Cardiac fibroblast (primary cell): ENCODE data around the gene GSTK1.

ENCODE experiments used
- DNase-seq, 2 donors: peaks; one replicate each; pipeline versions ENCODE4 v3.0.0 to v3.0.0-alpha.2; 2010; ENCODE audit warnings: low read depth in 2 of 2
- H3K4me3 ChIP-seq, 2 donors: replicated peaks in 1 of 2; 1 replicate in 1 of 2; 2 replicates in 1 of 2; pipeline ENCODE4 v1.5.1; 2011; ENCODE audit warnings: low read depth in 2 of 2, low read length in 2 of 2, mild to moderate bottlenecking in 2 of 2, moderate library complexity in 1 of 2
- TF ChIP-seq, protein P1 (sequence below): IDR thresholded peaks from one replicate; pipeline ENCODE4 v1.5.1; 2011; ENCODE audit warnings: low read depth, mild to moderate bottlenecking, low read length, inconsistent platforms

Gene GSTK1

DNA sequence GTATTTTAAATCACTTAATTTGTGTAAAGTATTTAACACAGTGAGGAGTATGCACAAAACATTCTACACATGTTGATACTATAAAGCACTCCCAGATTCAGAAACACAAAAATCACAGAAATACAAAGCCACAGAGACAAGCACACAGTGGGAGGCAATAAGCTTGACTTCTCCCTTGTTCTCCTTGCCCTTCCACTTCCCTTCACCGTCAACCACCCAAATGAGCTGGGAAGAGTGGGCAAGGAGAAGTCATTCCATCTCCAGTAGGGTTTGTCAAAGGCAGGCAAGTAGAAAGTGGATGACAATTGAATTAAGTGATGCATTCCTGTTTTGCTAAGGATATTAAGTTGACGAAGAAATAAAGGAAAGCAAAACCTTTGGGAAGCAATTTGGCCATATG, 17.3 kb downstream of the GSTK1 start:
- H3K4me3 ChIP-seq, result no peak overlapping the region
- DNase-seq, result no peak
- TF ChIP-seq, protein P1, sequence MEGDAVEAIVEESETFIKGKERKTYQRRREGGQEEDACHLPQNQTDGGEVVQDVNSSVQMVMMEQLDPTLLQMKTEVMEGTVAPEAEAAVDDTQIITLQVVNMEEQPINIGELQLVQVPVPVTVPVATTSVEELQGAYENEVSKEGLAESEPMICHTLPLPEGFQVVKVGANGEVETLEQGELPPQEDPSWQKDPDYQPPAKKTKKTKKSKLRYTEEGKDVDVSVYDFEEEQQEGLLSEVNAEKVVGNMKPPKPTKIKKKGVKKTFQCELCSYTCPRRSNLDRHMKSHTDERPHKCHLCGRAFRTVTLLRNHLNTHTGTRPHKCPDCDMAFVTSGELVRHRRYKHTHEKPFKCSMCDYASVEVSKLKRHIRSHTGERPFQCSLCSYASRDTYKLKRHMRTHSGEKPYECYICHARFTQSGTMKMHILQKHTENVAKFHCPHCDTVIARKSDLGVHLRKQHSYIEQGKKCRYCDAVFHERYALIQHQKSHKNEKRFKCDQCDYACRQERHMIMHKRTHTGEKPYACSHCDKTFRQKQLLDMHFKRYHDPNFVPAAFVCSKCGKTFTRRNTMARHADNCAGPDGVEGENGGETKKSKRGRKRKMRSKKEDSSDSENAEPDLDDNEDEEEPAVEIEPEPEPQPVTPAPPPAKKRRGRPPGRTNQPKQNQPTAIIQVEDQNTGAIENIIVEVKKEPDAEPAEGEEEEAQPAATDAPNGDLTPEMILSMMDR, result no peak

GRCh38 chr7:143281529-143281928, 18.3 kb downstream of the GSTK1 start:
- H3K4me3 ChIP-seq, result no peak overlapping the region
- no peak for DNase-seq
- TF ChIP-seq, protein P1, result no peak

GRCh38 chr7:143282124-143282523, 18.9 kb downstream of the GSTK1 start:
- no peak for DNase-seq
- H3K4me3 ChIP-seq, result no peak overlapping the region
- TF ChIP-seq, protein P1, result no peak

GRCh38 chr7:143283381-143283780, 20.1 kb downstream of the GSTK1 start:
- H3K4me3 ChIP-seq, result no peak overlapping the region
- DNase-seq, result no peak
- TF ChIP-seq, protein P1, result no peak

DNA sequence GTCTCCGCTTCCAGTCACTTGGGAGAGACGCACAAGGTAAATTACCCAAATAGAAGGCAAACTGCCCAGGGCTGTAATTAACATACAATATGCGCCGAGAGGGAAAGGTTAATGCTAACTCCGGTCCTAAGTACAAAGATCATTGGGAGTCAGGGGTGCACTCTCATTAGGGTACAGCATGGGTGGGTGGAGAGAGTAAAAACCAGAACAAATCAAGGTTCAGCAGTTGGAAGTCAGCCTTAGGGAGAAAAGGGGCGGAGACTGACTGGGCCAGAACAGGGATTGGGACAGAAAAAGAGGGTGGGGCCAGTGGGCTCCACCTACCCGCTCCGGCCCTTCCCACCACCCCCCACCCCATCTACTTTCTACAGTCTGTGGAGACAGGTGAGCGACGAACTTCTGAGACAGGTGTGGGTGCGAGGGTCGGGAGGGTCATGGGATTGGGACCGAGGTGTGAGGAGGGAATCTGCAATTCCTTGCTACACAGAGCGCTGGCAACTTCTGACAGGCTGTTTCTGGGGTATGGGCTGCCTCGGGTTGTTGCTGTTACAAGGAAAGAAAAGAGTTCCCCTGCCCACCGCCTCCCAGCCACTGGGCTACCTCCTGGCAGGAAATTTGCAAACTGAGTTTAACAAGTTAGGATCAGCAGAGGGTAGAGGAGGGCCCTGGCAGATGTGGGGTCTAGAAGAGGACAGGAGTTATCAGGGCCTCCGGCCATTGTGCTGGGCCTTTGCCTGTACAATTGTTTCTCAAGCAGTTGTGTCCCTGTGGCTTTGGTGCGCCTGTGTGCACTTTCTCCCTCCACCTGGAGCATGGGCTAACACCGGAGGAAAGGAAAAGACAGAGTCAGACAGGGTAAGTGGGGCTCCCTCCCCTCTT, 21.6 kb downstream of the GSTK1 start, which contains the start of gene TMEM139:
TSS of gene TMEM139 (plus strand) at position 368 of the 879 bp plus-strand sequence. CDS start 1,000 bp downstream, outside the sequence.
- DNase-seq, result no peak
- TF ChIP-seq, protein P1, result no peak
- no peak within 1 kb of the TSS for H3K4me3 ChIP-seq

GRCh38 chr7:143285470-143285778, 22.2 kb downstream of the GSTK1 start:
- no peak overlapping the region for H3K4me3 ChIP-seq
- TF ChIP-seq, protein P1, result no peak

More at GRCh38 chr7:143285470-143285778, 22.2 kb downstream of the GSTK1 start:
- no peak for DNase-seq
